H9 (cell line): ENCODE measurements around the gene ZNF687. TPM values are rescaled to one million over a fixed set of nuclear protein-coding genes. Genes with fewer than 3 reads are reported as not detected.

Experiments
- DNase-seq: peaks from one replicate; pipeline ENCODE4 v3.0.0-alpha.2; 2017
- H2AFZ ChIP-seq: one replicate; pipeline ENCODE4 v1.6.1; 2013; ENCODE audit warnings: mild to moderate bottlenecking, low read length, control low read depth, moderate library complexity
- H2AK5ac ChIP-seq: 2 replicates; pipeline ENCODE4 v1.6.1; 2013; ENCODE audit warnings: low read length, control low read depth, mixed read lengths; ENCODE audit not compliant: insufficient read length
- H2BK120ac ChIP-seq: one replicate; pipeline ENCODE4 v1.6.1; 2013; ENCODE audit warnings: low read depth, mild to moderate bottlenecking, low read length, control low read depth, inconsistent platforms; ENCODE audit not compliant: poor library complexity, severe bottlenecking
- H2BK12ac ChIP-seq: 2 replicates; pipeline ENCODE4 v1.6.1; 2013; ENCODE audit warnings: low read length, control low read depth, mixed read lengths, low read depth; ENCODE audit not compliant: insufficient read length
- H2BK15ac ChIP-seq: 2 replicates; pipeline ENCODE4 v1.6.1; 2013; ENCODE audit warnings: low read depth, low read length, control low read depth
- H2BK20ac ChIP-seq: one replicate; pipeline ENCODE4 v1.6.1; 2013; ENCODE audit warnings: low read depth, mild to moderate bottlenecking, low read length, control low read depth, inconsistent platforms; ENCODE audit not compliant: poor library complexity, severe bottlenecking
- H2BK5ac ChIP-seq: 2 replicates; pipeline ENCODE4 v1.6.1; 2013; ENCODE audit warnings: low read length, control low read depth, mixed read lengths; ENCODE audit not compliant: insufficient read length
- H3K14ac ChIP-seq: 2 replicates; pipeline ENCODE4 v1.6.1; 2013; ENCODE audit warnings: low read length, control low read depth; ENCODE audit not compliant: insufficient read depth
- H3K18ac ChIP-seq: 2 replicates; pipeline ENCODE4 v1.6.1; 2013; ENCODE audit warnings: low read depth, mild to moderate bottlenecking, mixed read lengths, low read length, control low read depth; ENCODE audit not compliant: insufficient read length
- H3K23ac ChIP-seq: 2 replicates; pipeline ENCODE4 v1.6.1; 2013; ENCODE audit warnings: low read length, control low read depth, mixed read lengths, low read depth; ENCODE audit not compliant: insufficient read length
- H3K23me2 ChIP-seq: 2 replicates; pipeline ENCODE4 v1.6.1; 2013; ENCODE audit warnings: low read depth, mild to moderate bottlenecking, mixed read lengths, low read length, control low read depth; ENCODE audit not compliant: insufficient read length, poor library complexity, severe bottlenecking
- H3K27ac ChIP-seq: 2 replicates; pipeline ENCODE4 v1.5.1; 2013; ENCODE audit warnings: low read length, control low read depth, mixed read lengths, low read depth; ENCODE audit not compliant: insufficient read length
- H3K27me3 ChIP-seq: 2 replicates; pipeline ENCODE4 v1.6.1; 2013; ENCODE audit warnings: low read length, control low read depth, inconsistent platforms; ENCODE audit not compliant: insufficient read depth
- H3K4ac ChIP-seq: 2 replicates; pipeline ENCODE4 v1.6.1; 2013; ENCODE audit warnings: low read depth, mild to moderate bottlenecking, control low read depth, inconsistent platforms, low read length, moderate library complexity
- H3K4me1 ChIP-seq: 2 replicates; pipeline ENCODE4 v1.6.1; 2013; ENCODE audit warnings: low read length, control low read depth, inconsistent platforms; ENCODE audit not compliant: insufficient read depth
- H3K4me2 ChIP-seq: 2 replicates; pipeline ENCODE4 v1.6.1; 2013; ENCODE audit warnings: low read length, control low read depth, mixed read lengths; ENCODE audit not compliant: insufficient read length, insufficient read depth
- H3K56ac ChIP-seq: 2 replicates; pipeline ENCODE4 v1.6.1; 2013; ENCODE audit warnings: low read depth, mild to moderate bottlenecking, mixed read lengths, low read length, control low read depth; ENCODE audit not compliant: insufficient read length
- H3K79me1 ChIP-seq: 2 replicates; pipeline ENCODE4 v1.6.1; 2013; ENCODE audit warnings: low read depth, mild to moderate bottlenecking, moderate library complexity, low read length, control low read depth, inconsistent platforms; ENCODE audit not compliant: insufficient read depth, poor library complexity, severe bottlenecking
- H3K79me2 ChIP-seq: 2 replicates; pipeline ENCODE4 v1.6.1; 2013; ENCODE audit warnings: low read length, control low read depth, inconsistent platforms; ENCODE audit not compliant: insufficient read depth
- H3K9ac ChIP-seq: 2 replicates; pipeline ENCODE4 v1.6.1; 2013; ENCODE audit warnings: low read length, control low read depth, mixed read lengths; ENCODE audit not compliant: insufficient read length; ENCODE audit errors: extremely low read depth
- H3K9me3 ChIP-seq: one replicate; pipeline ENCODE4 v1.6.1; 2013; ENCODE audit warnings: low read depth, low read length, inconsistent platforms; ENCODE audit not compliant: control insufficient read depth
- H3T11ph ChIP-seq: one replicate; pipeline ENCODE4 v1.6.1; 2013; ENCODE audit warnings: mild to moderate bottlenecking, low read length, control low read depth, inconsistent platforms
- H4K20me1 ChIP-seq: one replicate; pipeline ENCODE4 v1.6.1; 2013; ENCODE audit not compliant: control insufficient read depth, insufficient read length, insufficient read depth
- H4K5ac ChIP-seq: 2 replicates; pipeline ENCODE4 v1.6.1; 2013; ENCODE audit warnings: low read depth, mild to moderate bottlenecking, mixed read lengths, low read length, control low read depth; ENCODE audit not compliant: insufficient read length
- H4K8ac ChIP-seq: replicated peaks from 2 replicates; pipeline ENCODE4 v1.6.1; 2013; ENCODE audit warnings: low read length, control low read depth, mixed read lengths, low read depth; ENCODE audit not compliant: insufficient read length
- H4K91ac ChIP-seq: 2 replicates; pipeline ENCODE4 v1.6.1; 2013; ENCODE audit warnings: low read depth, mild to moderate bottlenecking, moderate library complexity, mixed read lengths, low read length, control low read depth; ENCODE audit not compliant: insufficient read length
- H3K27ac Mint-ChIP-seq, 3 experiments: 2 replicates in 2 of 3; 3 replicates in 1 of 3; pipeline ENCODE4 v1.8.0; 2020 to 2021; ENCODE audit warnings: mixed read lengths in 3 of 3, mild to moderate bottlenecking in 1 of 3, moderate library complexity in 1 of 3
- H3K27me3 Mint-ChIP-seq: 2 replicates; pipeline ENCODE4 v1.8.0; 2021; ENCODE audit warnings: low read depth, mild to moderate bottlenecking, moderate library complexity, mixed read lengths
- H3K36me3 Mint-ChIP-seq, 3 experiments: 2 replicates in 2 of 3; 3 replicates in 1 of 3; pipeline ENCODE4 v1.8.0; 2020 to 2021; ENCODE audit warnings: low read depth in 3 of 3, mixed read lengths in 3 of 3; ENCODE audit not compliant: insufficient read depth in 1 of 3
- H3K4me1 Mint-ChIP-seq, 2 experiments: 2 replicates each; pipeline ENCODE4 v1.8.0; 2020; ENCODE audit warnings: mixed read lengths in 2 of 2
- H3K4me3 Mint-ChIP-seq, 2 experiments: 2 replicates in 1 of 2; 3 replicates in 1 of 2; pipeline ENCODE4 v1.8.0; 2020 to 2021; ENCODE audit warnings: mild to moderate bottlenecking in 2 of 2, mixed read lengths in 2 of 2, moderate library complexity in 1 of 2
- H3K9me3 Mint-ChIP-seq, 2 experiments: 2 replicates in 1 of 2; 3 replicates in 1 of 2; pipeline ENCODE4 v1.8.0; 2020; ENCODE audit warnings: mild to moderate bottlenecking in 2 of 2, mixed read lengths in 2 of 2, moderate library complexity in 1 of 2
- WGBS: extraction: QIAGEN DNeasy Blood & Tissue Kit; methylation state at CpG from one replicate; pipeline ENCODE4 v1.1.7; 2013; ENCODE audit warnings: missing lambda C conversion rate, low lambda C conversion rate, mixed read lengths; ENCODE audit not compliant: insufficient read length; ENCODE audit errors: extremely low coverage; 5-methylcytosine and 5-hydroxymethylcytosine counted together
- total RNA-seq: library from RNA; stranded (reverse); gene quantifications from 2 replicates; pipeline ENCODE4 v1.2.1, GENCODE V29; 2021
- TF ChIP-seq, protein P1 (sequence below): fragments of 200-600 bp; sonication (generic); conservative IDR thresholded peaks from 3 replicates; pipeline ENCODE4 v1.8.0; 2021; ENCODE audit warnings: antibody characterized with exemption, mild to moderate bottlenecking

ZNF687 gene
- total RNA-seq, 1 experiment from 2014 or later: 58.2 TPM

DNA sequence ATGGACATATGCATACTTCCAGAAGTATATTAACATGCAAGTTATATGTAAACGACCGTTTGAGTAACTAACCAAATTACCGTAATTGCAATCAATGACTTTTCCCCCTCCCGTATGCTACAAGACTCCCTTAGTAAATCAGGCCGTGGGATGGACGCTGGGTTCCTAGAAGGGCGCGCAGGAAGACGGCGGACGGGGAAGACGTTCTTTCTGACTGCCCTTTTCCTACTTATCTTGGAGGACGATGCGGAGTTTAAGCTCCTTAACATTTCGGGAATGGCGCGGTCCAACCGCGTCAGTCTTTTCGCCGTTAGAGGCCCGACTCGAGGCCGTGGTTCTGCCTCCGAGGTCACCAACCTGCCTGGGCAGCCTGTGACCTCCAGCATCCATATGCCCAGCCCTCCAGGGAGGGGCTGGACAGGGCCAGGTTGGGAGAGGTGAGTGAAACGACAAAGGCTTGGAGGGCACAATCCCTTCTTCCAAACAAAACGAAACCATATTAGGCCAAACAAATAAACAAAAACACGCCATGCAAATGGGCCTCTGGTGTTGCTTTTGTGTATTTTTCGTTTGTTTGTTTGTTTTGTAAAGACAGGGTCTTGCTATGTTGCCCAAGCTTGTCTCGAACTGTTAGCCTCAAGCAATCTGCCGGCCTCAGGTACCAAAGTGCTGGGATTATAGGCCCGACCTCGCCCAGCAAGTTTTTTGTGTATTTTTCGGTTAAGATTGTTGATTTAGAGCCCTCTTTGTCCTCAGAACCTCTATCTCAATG, 46.0 kb downstream of the ZNF687 start:
- Histone ChIP-seq H3K4me2 (peak overlapping the region; percentile 67), H2BK12ac (no peak overlapping the region), H3K56ac (no peak overlapping the region), H3T11ph (no peak overlapping the region), H3K27ac (peak overlapping the region; percentile 4), H2BK5ac (no peak overlapping the region), H2BK20ac (no peak overlapping the region), H4K8ac (no peak overlapping the region), H2BK120ac (no peak overlapping the region), H4K91ac (no peak overlapping the region), H2AFZ (no peak overlapping the region), H3K14ac (peak overlapping the region; percentile 62), H3K4ac (no peak overlapping the region), H2AK5ac (no peak overlapping the region), H4K5ac (peak overlapping the region; percentile 48), H3K9ac (peak overlapping the region; percentile 81), H4K20me1 (no peaks in the 10 kb centered on the region), H3K4me1 (no peaks in the 10 kb centered on the region; the same call in 1 of the 2 replicates), H3K18ac (peak overlapping the region; percentile 69), H2BK15ac (no peak overlapping the region), H3K23me2 (peaks cover 13% of the 10 kb centered on the region), H3K9me3 (no peaks in the 10 kb centered on the region), H3K23ac (no peak overlapping the region), H3K79me1 (no peaks in the 10 kb centered on the region), H3K27me3 (no peaks in the 10 kb centered on the region), H3K79me2 (no peaks in the 10 kb centered on the region)
- no CpG with 5 or more reads among the region's 34 CpGs for WGBS
- H3K27ac Mint-ChIP-seq: peak overlapping the region; percentile 99 to 100 (median 99)
- H3K27me3 Mint-ChIP-seq: peaks cover 3% of the 10 kb centered on the region; the same call in 1 of the 2 replicates
- H3K9me3 Mint-ChIP-seq: no peaks in the 10 kb centered on the region
- H3K36me3 Mint-ChIP-seq: peaks cover 8 to 22% (median 14%) of the 10 kb centered on the region in 3 experiments; a peak in 5 of 7 replicates
- DNase-seq: peak; percentile 59
- peak overlapping the region; percentile 88 to 89 for H3K4me3 Mint-ChIP-seq
- H3K4me1 Mint-ChIP-seq: peaks cover 15% of the 10 kb centered on the region in 2 experiments
- TF ChIP-seq, protein P1, sequence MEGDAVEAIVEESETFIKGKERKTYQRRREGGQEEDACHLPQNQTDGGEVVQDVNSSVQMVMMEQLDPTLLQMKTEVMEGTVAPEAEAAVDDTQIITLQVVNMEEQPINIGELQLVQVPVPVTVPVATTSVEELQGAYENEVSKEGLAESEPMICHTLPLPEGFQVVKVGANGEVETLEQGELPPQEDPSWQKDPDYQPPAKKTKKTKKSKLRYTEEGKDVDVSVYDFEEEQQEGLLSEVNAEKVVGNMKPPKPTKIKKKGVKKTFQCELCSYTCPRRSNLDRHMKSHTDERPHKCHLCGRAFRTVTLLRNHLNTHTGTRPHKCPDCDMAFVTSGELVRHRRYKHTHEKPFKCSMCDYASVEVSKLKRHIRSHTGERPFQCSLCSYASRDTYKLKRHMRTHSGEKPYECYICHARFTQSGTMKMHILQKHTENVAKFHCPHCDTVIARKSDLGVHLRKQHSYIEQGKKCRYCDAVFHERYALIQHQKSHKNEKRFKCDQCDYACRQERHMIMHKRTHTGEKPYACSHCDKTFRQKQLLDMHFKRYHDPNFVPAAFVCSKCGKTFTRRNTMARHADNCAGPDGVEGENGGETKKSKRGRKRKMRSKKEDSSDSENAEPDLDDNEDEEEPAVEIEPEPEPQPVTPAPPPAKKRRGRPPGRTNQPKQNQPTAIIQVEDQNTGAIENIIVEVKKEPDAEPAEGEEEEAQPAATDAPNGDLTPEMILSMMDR: no peak
